GM21737 (cell line): ENCODE results near the gene DLD.
"Not testable (repeated sequence)": the region's sequence is repeated elsewhere in the genome, so short reads cannot be mapped to it uniquely, and the experiment has no call there.

Experiments used
- ATAC-seq: cut with Tn5 transposase; IDR thresholded peaks from one replicate; pipeline ENCODE4 v1.9.1; 2021; ENCODE audit warnings: mild to moderate bottlenecking, moderate library complexity; ENCODE audit not compliant: unreplicated experiment

Gene DLD

DNA sequence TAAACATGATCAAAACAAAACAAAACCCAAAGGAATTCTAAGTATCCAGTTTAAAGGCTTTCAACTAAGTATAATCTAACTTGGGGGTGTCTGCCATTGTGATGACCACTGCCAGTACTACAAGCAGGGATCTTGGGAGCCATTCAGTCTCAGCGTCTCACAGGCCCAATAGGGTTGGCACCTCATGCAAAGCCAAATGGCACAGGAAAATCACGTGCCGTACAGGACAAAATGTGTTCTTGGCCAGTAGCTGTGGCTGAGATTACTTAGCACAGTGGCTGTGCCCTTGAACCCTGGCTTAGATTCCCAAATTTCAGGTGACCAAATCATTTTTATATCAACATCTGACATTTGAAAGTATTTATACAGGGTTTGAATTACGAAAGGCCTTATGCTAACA is 50.0 kb downstream of the DLD start:
- no peak for ATAC-seq

- no peak for ATAC-seq
These were observed 52.0 kb downstream of the DLD start for GRCh38 chr7:107943018-107943417.

DNA sequence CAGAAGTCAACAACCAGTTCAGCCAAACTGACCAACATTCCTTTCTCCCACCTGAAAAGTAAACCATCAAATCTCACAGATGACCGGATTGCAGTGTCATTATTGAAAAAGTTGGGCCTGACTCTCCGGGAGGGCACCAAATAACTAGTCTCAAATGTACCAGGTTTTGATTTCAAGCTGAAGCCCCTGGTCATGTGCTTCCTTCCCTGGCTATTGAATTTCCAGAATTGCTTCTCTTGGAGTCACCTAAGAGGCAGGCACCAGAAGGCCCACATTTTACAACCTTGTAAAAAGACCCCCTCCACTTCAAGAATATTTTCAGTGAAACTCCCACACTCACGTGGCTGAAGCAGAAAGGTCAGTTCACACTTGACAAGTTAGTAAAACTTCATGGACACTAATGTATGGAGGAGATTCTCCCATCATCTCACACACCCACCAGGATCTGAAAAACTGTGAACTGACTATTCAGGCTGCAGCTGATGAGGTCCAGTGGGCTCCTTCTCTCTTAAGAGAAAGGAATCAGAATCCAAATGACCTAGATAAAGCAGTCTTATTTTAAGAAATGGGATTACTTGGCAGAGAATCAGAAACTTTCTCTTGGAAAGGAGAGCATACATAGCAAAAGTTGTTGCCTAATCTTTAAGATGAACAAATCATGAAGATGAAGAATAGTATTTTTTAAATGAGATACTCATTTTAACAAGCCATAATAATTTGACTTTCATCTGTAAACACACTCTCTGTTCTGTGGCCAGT is 53.6 kb downstream of the DLD start:
- ATAC-seq, result no peak

DNA sequence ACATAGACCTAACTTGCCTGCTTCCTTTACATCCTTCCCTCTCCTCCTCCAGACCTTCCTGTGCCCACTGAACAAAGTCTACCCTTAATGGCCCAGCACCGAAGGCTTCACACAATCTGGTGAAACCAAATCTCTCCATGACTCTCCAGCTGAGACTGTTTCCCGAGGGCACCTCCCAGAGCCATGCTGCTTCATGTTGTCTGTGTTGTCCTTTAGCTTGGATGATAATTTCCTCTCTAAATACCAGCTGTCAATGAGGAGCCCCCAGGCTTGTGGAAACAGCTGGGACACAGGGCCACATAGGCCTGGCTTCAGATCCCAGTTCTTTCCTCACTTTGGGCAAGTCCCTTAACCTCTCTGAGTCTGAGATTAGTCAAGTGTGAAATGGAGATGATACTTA is 54.3 kb downstream of the DLD start:
- no peak for ATAC-seq

DNA sequence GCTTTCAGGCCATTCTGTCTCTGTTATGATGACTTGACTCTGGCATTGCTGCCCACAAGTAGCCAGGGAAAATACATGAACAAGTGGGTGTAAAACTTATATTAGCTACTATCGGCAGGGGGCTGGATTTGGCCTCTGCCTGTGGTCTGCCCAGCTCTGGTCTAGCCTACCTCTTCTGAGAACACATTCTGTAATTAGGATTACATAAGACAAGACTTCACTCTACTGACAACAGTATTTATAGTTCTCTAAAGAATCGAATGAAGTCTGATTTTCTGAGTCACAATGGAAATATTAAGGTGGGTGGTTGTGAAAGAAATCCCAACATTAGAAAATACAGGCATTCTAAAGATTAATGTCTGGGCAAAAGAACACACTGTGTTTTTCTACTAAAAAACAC is 55.5 kb downstream of the DLD start:
- ATAC-seq, result no peak

DNA sequence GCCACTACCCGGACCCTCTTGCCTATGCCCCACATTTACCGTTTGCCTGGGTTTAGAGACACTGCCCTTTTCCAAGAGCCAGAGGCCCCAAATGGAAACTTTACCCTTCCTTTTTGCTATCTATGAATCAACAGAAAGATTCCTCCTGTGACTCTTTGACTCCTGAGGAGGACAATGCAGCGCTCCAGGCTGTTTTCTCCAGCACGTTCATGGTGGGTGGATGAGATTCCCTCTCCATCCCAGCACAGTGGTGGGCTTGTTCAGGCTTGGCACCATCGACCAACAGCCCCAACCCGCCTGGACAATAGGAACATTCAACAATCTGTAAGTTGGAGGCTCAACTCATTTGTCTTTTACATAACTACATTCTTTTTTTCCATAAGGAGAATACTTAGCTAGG is 55.9 kb downstream of the DLD start:
- no peak for ATAC-seq

DNA sequence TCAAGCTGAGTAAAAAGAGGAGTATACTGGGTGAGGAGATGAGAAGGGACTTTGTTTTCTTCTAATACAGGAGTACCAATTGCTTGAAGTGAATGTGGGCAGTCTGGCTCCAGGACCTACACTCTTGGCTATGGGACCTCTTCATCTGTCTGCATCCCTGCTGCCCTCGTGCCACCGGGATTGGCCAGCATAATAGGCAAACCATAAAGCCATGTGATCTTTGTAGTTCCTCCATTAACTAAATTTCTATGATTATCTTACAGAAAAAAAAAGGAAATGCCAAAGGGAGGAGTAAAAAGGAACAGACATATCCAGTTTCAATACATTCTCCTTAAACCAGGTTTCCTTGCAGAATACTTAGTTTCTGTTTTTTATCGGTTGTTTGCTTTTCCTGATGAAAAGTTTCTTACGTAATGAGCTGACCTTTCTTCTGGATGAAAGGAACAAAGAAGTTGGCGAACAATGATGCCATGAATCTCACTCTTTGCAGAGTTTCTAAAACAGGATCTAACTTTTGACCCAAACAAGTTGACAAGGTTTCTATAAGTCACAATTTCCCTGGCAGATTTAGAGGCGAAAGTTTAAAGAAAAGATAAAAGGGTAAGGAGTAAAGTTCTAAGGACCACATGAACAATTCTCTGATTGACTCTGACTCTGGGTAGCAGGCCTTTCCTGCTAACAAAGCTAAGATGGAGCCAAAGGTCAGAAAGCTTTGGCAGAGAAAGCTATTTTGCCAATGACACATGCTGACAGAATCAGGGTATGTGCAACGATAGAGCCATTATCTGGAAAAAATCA is 57.9 kb downstream of the DLD start:
- no peak for ATAC-seq

DNA sequence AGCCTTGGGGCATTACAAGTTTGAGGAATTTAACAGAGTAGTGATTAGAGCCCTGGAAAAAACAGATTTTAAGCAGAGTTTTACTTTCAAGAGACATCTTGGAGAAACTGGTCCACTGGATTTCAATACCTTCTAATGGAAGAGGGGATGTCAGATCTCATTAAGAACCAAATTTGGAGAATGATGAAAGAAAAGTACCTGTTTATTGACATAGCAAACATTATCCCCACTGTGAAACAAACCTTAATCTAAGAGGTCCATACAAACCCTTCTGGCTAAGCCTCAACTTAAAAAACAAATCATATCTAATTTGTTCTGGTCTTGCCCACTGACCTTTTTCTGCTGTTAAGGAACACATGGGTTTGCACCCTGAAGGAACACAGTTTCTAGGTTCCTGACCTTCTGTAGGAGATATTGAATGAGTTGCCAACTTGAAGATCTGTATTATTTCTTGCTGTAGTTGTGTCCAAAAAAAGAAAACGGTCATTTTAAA is 58.5 kb downstream of the DLD start:
- no peak for ATAC-seq

- no peak for ATAC-seq
These were observed 60.3 kb downstream of the DLD start for GRCh38 chr7:107951172-107951787.

GRCh38 chr7:107951896-107952295 is 60.9 kb downstream of the DLD start:
- no peak for ATAC-seq

DNA sequence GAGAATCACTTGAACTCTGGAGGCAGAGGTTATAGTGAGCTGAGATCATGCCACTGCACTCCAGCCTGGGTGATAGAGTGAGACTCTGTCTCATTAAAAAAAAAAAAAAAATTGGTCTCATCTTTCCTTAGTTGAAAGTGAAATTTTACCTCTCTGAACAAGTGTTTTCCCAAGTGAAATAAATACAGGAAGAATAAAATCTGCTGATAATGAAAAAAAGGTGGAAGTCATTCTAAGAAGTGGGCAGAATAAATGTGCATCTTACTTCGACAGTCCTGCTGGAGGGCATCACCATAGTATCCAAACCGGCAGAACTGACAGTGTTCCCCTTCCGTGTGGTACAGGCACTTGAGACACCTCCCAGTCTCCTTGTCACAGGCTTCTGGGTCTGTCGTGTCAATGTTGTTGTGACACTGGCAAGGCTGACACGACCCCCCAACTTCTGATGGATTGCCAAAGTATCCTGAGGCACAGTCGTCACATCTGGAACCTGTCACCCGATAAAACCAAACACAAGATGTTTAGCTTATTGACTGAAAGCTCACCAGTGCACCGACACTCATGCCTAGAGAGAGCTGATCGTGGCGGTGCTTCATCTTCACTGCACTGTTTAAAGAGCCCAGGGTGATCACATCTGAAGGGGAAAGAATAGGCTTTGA is 62.4 kb downstream of the DLD start:
- ATAC-seq, result no peak

DNA sequence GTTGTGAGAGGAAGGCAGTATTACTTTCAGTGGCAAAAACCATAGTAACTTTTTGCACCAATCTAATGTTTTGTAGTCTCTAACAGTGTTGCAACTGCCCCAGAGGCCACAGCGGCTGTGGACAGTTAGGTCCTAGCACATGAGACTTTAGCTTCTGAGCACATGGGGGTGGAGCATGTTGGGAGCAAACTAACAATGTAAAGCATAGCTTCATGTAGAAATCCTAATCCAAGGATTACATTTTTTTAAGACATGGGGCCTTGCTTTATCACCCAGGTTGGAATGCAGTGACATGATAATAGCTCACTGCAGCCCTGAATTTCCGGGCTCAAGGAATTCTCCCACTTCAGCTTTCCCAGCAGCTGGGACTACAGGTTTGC is 62.9 kb downstream of the DLD start:
- ATAC-seq, result no peak

- no peak for ATAC-seq
These were observed 64.4 kb downstream of the DLD start for GRCh38 chr7:107955394-107955793.

GRCh38 chr7:107956950-107957349 is 66.0 kb downstream of the DLD start:
- ATAC-seq, result not testable (repeated sequence)

GRCh38 chr7:107957436-107957835 is 66.5 kb downstream of the DLD start:
- ATAC-seq, result no peak

GRCh38 chr7:107958764-107959526 is 68.0 kb downstream of the DLD start:
- no peak for ATAC-seq

DNA sequence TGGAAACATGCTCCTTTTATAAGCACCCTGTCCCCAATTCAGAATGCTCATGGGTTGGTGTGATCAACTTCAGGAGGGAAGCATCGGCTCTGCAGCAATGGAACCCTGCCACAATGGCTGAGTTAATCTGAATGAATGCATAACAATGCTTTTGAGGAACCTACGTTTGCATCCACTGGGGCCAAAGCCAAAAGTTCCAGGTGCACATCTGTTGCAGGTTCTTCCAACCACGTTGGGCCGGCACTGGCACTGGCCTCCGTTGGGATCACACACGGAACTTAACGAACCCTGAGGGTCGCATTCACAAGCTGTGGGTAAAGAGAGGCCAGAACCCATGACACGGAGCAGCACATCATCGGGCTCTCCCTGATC is 68.5 kb downstream of the DLD start:
- no peak for ATAC-seq

GRCh38 chr7:107960272-107960671 is 69.3 kb downstream of the DLD start:
- no peak for ATAC-seq

- ATAC-seq, result no peak
These were observed 70.4 kb downstream of the DLD start for GRCh38 chr7:107961405-107961804.

DNA sequence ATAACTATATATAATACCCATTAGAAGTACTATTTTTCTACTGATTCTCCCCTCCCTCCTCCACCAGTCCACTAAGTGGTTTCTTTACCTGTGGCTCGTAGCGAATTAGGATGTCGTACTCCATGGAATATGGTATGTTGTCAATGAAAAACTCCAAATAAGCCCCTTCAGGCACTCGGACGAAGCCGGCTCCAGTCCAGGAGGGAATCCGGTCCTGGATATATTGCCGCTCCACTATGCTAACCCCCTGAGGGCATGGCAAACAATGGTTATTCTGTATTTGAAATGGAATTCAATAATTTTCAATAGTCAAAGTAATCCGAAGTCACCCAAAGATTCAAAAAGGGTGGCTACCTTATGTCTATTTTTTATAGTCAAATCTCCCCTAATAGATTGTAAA is 71.8 kb downstream of the DLD start:
- ATAC-seq, result no peak

DNA sequence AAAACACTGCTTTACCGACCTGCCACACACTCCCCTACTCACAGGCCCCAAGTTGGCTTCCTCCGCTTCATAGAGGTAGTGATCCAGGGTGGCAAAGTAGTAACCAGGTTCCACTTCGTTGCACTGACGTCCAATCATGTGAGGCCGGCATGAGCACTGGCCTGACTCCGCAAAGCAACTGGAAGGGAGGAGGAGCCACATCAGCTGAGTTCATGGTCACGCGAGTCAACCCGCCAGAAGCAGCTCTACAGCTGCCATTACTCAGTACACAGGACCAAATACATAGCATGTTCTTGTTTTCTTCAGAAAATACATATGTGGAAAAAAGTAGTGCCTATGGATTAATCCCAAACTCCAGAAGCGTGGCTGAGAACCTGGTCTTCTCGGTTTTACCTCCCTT is 73.5 kb downstream of the DLD start:
- no peak for ATAC-seq
